GM19468 (cell line): ENCODE data around the gene EGLN3.
"Not testable (repeated sequence)": the region's sequence is repeated elsewhere in the genome, so short reads cannot be mapped to it uniquely, and the experiment has no call there.

Experiments used
- ATAC-seq: cut with Tn5 transposase; IDR thresholded peaks from one replicate; pipeline ENCODE4 v1.9.1; 2021; ENCODE audit warnings: mild to moderate bottlenecking, moderate library complexity, moderate number of reproducible peaks; ENCODE audit not compliant: unreplicated experiment; ENCODE audit errors: extremely low read depth

The EGLN3 gene

GRCh38 chr14:33940561-33941011 is 10.3 kb downstream of the EGLN3 start:
- ATAC-seq = no peak

GRCh38 chr14:33938131-33938949 is 12.5 kb downstream of the EGLN3 start:
- no peak for ATAC-seq

GRCh38 chr14:33936391-33936790 is 14.5 kb downstream of the EGLN3 start:
- ATAC-seq = no peak

GRCh38 chr14:33934938-33935337 is 15.9 kb downstream of the EGLN3 start:
- no peak for ATAC-seq

- no peak for ATAC-seq
Measured at GRCh38 chr14:33934043-33934750, 16.7 kb downstream of the EGLN3 start.

- ATAC-seq = no peak
Measured at GRCh38 chr14:33933386-33933933, 17.4 kb downstream of the EGLN3 start.

GRCh38 chr14:33932576-33933345 is 18.1 kb downstream of the EGLN3 start:
- ATAC-seq = no peak

- ATAC-seq = no peak
Measured at GRCh38 chr14:33932033-33932432, 18.8 kb downstream of the EGLN3 start.

- no peak for ATAC-seq
Measured at GRCh38 chr14:33931461-33931860, 19.4 kb downstream of the EGLN3 start.

GRCh38 chr14:33930439-33930838 is 20.4 kb downstream of the EGLN3 start:
- no peak for ATAC-seq

- ATAC-seq = no peak
Measured at GRCh38 chr14:33929799-33930408, 21.0 kb downstream of the EGLN3 start.

- no peak for ATAC-seq
Measured at GRCh38 chr14:33928895-33929294, 22.0 kb downstream of the EGLN3 start.

GRCh38 chr14:33927944-33928343 is 22.9 kb downstream of the EGLN3 start:
- ATAC-seq = no peak

- not testable (repeated sequence) for ATAC-seq
Measured at GRCh38 chr14:33926967-33927366, 23.9 kb downstream of the EGLN3 start.

- ATAC-seq = no peak
Measured at GRCh38 chr14:33925946-33926345, 24.9 kb downstream of the EGLN3 start.

GRCh38 chr14:33925235-33925634 is 25.6 kb downstream of the EGLN3 start:
- no peak for ATAC-seq

GRCh38 chr14:33924566-33925100 is 26.2 kb downstream of the EGLN3 start:
- no peak for ATAC-seq

GRCh38 chr14:33922125-33922524 is 28.7 kb downstream of the EGLN3 start:
- ATAC-seq = no peak

GRCh38 chr14:33918256-33918655 is 32.6 kb downstream of the EGLN3 start:
- ATAC-seq = no peak

- ATAC-seq = no peak
Measured at GRCh38 chr14:33917661-33918060, 33.2 kb downstream of the EGLN3 start.
